ENCODE results near the gene SEPTIN3.
"Not testable (repeated sequence)": the region's sequence is repeated elsewhere in the genome, so short reads cannot be mapped to it uniquely, and the experiment has no call there.

Gene SEPTIN3

DNA sequence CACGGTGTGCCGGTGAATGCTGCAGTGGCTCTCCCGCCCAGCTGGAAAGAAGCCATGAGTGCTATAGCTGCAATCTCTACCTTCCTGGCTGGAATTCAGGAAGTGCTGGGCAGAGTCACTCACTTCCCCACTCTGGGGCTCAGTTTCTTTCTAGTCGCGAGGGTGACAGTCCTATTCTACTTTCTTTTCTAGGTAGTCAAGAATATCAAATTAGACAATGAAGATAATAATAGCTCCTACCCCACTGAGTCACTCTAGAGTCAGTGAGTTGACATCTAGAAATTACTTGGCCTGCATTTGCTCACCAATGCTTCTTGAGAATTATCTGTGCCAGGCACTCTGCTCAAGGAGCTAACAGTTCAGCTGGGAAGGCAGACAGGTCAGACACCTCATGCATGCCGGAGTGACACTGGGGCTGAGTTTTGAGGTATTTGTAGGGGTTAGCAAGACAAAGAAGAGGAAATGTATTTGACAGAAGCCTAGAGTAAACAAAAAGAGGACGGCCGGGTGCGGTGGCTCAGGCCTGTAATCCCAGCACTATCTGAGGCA, 25.5 kb upstream of the SEPTIN3 start:
- no peak for DNase-seq

DNA sequence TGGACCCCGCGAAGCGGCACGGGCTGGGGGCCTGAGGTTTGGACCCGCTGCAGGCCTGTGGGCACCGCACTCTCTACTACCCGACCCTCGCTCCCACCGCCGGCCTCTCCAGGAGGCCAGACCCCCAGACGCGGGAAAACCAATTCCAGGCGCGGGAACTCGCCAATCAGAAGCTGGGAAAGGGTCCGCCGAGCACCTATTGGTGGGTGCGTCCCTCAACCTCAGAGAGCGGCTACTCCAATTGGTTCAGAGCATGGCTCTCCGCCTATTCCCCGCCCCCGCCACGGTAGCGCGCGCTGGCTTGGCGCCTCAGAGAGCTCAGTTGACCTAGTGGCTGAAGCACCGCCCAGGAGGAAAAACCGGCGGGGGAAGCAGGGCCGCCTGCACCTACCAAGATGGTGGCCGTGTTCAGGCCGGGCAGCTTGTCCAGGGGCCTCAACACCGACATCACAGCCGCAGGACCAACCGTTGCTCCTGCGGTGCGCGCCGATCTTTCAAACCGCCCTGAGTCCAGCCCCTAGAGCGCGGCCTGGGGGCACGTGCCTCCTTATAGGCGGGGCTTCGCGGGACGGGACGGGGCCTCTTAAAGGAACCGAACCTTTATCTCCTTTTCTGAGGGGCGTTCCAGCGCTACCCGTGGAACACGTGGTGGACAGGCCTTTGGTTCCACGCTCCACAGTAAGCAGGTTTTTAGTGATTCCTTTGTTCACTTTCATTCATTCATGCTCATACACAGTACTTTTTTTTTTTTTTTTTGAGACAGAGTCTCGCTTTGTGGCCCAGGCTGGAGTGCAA, 22.4 kb upstream of the SEPTIN3 start, which contains the start of gene CENPM:
TSS of gene CENPM (minus strand) at position 524 of the 795 bp plus-strand sequence. CDS start at position 448, 76 bp downstream.
- peak; percentile 97 for DNase-seq

DNA sequence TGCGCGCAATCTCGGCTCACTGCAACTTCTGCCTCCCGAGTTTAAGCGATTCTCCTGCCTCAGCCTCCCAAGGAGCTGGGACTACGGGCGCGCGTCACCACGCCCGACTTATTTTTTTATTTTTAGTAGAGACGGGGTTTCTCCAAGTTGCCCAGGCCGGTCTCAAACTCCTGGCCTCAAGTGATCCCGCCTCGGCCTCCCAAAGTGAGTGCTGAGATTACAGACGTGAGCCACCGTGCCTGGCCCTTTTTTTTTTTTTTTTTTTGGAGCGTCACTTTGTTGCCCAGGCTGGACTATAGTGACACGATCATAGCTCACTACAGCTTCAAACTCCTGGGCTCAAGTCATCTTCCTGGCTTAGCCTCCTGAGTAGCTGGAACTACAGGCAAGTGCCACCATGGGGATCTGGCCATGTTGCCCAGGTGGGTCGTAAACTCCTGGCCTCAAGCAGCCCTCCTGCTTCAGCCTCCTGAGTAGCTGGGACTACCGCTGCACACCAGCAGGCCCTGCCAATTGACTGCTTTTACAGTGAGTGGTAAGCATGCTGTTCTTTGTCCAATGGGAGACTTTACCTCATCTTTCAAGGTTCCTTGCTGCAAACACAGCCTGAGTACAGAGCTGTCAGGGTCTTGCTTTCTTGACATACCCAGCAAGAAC, 21.7 kb upstream of the SEPTIN3 start:
- no peak for DNase-seq

DNA sequence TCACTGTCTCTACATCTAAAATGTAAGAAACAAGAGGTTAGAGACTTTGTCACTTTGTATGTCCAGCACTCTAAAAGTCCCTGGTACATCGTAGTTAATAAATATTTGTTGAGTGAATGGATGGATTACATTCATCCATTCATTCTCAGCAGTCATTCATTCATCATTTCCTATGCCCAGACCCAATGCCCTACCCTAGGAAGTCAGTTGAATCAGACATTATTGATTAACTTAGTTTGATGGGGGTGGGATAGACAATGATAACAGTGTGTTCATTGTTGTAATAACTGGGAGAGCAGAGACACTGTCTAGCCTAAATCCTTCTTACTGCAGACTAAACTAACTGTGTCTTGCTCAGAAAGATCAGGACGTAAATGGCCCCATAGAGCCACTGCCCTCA, 21.1 kb upstream of the SEPTIN3 start:
- DNase-seq = no peak

DNA sequence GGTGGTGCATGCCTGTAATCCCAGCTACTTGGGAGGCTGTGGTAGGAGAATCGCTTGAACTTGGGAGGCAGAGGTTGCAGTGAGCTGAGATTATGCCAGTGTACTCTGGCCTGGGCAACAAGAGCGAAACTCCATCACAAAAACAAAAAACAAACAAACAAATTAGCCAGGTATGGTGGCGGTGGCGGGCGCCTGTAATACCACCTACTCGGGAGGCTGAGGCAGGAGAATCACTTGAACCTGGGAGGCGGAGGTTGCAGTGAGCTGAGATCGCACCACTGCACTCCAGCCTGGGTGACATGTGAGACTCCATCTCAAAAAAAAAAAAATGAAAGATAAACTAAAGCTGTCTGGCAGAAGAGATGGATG, 20.3 kb upstream of the SEPTIN3 start:
- DNase-seq = not testable (repeated sequence)

DNA sequence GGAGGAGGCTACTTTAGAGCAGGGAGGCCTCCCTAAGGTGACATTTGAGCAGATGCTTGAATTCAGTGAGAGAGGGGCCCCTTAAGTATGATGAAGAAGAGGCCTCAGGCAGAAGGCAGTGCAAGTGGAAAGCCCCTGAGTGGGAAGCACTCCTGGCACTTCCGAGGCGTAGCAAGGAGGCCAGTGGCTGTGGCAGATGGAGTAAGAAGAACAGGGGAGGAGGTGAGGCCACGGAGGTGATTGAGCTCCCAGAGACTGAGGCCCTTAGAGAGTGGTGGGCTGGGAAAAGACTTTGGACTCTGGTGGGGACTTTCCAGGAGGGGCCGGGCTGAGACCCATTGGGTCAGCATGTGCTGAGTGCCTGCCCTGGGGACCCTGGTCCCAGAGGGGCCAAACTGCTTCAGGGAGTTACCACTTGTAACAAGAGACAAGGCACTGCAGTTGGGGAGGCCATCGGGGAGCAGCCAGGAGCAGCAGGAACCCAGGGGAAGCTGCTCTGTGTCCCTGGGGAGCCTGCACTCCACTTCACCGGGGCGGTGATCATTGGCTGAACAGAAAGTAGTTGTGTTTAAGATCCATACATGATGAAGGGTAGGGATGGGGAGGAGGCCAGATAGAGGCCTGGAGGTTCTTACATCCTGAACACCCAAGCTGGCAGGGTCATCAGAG, 19.8 kb upstream of the SEPTIN3 start:
- DNase-seq = no peak

DNA sequence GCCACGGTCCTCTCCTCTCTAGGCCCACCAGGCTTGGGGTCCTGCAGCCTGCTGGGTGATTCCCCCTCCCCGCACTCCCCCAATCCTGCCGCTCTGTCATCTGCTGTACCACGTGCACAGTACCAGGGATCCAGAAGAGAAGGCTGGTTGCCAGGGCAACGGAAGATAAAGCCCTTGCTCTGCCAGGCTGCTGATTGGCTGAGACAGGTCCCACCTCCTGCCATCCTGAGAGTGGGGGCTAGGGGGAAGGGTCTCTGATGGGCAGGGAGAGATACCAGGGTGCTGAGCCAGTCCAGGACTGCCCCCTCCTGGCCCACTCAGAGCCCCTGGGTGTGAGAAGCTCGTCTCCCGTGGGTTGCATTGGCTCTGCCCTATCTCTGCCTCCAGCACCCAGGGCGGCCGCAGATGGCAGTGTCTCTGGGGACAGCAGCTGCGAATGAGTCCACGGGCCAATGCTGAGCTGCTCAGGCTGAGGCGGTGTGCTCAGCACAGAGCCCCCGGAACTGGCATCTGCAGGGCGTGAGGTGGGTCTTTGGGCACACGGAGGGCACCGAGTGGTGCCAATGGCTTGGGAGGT, 17.3 kb upstream of the SEPTIN3 start, which contains the start of gene SMIM45:
TSS of gene SMIM45 (plus strand) at position 253 of the 577 bp plus-strand sequence.
- DNase-seq = peak; percentile 14

DNA sequence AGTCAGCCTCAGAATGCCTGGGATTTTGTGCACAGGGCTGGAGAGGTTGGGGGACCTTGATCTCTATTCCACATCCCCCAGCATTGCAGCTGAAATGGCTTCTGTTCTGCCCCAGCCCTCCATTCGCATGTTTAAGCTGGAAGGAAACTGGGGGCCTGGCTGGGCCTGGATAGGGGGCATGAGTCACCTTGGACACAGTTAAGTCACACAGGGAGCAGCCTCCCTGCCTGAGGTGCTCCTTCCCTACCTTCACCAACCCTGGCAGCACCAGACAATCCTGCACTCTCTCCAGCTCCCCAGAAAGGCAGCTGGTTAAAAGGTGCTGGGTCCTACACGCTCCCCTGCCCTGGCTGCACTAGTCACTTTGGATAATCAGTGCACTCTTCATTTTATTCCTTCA, 16.5 kb upstream of the SEPTIN3 start:
- DNase-seq = no peak

DNA sequence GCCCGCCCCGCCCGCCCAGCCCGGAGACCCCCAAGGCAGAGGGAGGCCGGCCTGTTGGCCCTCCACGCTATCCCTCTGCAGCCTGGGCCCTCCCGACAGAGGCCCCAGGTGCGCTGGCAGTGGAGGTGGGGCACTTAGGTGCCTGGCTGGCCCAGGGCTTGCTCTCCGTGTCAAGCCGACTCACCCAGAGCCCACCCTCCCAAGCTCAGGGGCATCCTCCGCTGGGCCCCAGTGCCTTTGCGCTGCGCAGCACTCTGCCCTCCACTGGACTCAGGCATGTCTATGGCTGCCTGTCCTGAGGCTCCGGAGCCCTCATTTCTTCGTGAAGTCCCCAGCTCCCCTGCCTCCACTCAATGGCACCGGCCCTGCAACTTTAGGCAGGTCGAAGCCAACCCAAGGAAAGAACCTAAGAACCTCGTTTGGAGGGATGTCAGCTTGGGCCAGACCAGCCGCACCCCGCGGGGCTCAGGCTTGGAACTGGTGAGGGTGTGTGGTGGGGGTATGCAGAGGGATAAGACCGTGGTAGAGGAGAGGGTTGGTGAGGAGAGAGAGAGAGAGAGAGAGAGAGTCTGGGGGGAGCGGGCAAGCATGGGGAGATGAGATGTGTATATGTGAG, 11.2 kb upstream of the SEPTIN3 start:
- DNase-seq = no peak

DNA sequence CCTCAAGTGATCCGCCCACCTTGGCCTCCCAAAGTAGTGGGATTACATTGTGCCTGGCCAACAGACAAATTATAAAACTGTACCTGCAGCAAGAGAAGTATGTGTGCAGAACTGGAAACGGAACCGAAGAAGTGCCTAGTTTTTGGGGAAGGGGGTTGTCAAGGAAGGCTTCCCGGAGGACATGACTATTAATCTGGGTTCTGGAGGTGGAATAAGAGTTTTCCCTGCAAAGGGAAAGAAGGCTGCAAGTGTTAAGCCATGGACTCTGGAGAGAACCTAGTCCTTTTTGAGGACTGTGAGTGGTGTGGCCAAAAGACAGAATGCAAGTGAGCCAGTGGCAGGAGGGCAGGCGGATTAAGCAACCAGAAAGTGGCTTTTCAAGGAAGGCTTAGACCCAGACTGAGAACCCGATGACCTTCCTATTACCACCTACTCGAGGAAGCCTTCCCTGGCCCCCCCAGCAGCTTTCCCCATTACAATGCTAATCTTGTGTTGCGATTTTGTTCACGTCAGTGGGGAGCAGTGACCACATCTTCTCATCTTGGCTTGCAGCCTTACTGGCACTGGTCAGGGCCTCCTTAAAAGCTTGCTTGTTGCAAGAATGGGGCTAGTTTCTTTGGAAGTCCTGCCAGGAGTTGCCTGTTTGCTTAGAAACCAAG, 5.7 kb upstream of the SEPTIN3 start:
- DNase-seq = peak; percentile 56

DNA sequence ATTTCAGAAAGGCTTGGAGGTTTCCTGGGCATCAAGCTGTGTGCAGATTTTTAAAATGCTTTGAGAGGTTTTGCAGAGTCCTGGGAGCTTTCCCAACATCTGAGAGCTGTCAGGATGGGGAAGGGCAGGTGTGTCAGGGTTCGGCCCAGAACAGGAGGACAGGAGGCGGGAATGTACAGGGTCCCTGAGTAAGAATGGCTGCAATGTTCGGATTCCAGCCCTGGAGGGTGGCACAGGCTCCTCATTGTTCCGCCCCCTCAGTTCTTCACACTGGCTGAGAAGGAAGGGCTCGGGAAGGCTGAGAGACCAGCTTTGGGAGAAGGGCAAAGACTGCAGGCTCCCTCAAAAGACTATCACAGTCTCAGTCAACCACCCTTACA, 5.1 kb upstream of the SEPTIN3 start:
- DNase-seq = no peak

DNA sequence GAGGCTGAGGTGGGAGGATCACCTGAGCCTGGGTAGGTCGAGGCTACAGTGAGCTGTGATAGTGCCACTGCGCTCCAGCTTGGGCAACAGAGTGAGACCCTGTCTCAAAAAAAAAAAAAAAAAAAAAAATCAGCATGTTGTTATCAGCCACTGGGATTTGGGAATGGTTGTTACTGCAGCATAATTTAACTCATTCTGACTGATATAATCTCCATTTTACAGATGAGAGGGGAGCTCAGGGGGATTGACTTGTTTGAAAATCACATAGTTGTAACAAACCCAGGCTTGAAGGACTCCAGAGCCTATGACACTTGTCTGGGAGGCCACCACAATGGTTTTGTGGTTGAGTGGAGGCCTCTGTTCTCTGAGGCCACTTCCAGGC, 3.0 kb upstream of the SEPTIN3 start:
- no peak for DNase-seq

DNA sequence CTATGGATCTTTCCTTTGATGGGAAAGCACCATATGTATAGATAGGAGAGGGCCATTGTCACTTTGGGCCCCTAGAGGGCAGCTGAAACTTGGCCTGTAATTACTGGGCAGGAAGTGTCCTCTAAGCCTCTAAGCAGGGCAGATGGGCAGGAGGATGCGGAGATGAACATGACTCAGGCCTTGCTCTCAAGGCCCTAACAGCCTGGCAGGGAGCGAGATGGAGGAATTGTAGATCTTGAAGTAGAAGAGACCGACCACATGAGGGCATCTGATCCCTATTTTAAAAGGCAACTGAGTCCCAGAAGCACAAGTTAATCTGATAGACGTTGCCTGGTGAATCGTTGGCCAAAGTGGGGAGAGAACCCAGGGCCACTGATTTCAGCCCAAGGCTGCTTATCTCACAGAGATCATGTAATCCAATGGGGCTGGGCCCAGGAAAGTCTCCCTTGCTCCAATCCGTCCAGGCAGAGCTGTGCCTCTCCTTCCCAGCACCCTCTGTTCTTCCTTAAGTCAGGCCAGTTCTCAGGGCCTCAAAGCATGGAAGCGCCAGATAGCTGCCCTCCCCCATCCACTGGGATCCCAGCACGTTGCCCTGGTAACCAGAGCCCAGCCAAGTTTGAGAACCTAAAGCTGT, 2.5 kb upstream of the SEPTIN3 start:
- peak; percentile 83 for DNase-seq

DNA sequence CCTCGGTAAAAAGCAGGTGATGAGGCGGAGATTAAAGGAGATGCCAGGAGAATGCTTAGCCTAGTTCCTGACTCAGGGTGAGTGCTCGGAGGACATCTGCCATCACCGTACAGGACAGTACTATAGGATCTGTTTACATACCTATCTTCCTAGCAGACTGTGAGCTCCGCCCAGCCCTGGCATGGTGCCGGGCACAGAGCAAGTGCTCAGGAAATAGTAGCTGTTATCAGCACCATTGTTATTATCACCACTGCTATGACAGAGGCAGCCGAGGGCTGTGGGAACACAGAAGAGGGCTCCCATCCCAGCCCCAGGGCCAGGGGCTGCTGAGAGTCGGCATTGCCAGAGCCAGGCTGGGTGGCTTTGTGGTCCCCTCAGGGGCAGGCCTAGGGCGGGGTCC, 642 bp upstream of the SEPTIN3 start:
- DNase-seq = peak; percentile 36

DNA sequence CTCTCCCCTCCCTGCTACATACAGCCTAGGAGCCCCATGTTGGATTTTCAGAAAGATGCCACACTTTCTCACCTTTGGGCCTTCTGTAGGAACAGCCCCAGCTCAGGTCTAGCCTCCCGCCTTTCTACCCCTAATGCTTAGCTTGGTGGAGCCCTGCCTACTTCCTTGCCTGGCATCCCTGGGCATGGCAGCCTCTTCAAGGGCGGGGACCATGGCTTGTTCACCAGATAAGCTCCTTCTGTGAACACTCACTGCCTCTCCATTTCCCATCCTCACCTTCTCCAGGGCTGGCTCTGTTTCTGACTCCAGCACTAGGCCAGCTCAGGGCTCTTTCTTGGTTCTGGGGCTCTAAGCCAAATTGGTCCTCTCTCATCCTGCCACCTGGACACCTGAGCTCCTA, 1.4 kb downstream of the SEPTIN3 start:
- no peak for DNase-seq

DNA sequence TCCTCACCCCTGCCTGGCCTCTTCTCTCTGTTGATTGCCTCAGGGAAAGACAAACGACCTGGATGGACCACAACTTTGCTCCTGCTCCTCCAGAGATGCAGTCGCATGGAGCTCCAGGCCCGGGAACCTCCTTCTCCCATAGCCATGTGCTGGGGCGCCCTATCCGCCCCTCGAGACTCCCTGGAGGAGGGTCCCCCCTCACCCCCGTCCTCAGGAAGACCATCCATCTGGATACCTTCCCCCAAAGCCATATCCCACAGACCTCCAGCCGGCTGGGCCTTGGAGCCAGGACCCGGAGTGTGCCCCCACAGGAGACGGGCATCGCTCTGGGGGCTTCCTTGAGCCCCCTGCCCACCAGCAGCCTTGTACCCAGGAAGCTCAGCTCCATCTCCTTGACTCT, 2.2 kb downstream of the SEPTIN3 start:
- no peak for DNase-seq

DNA sequence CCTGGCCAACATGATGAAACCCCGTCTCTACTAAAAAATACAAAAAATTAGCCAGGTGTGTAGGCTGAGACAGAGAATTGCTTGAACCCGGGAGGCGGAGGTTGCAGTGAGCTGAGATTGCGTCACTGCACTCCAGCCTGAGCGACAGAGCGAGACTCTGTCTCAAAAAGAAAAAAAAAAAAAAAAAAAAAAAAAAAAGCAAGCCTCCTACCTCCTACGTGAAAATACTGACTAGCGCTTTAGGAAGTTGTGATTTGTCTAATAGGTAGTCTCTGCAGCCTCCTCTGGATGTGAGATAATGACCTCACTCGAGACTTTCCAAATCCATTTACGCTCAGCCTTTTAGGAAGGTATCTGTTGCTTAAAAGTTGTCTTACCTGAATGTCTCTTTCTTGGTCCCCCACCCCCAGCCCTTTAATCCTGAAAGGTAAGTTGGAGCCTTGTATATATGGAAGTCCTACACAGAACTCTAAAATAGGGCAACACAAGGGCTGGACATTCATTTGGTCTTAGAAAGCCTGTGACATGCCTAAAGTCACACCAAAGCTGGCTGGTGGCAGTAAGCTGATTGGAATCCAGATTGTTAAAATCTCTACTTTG, 5.5 kb downstream of the SEPTIN3 start:
- no peak for DNase-seq

DNA sequence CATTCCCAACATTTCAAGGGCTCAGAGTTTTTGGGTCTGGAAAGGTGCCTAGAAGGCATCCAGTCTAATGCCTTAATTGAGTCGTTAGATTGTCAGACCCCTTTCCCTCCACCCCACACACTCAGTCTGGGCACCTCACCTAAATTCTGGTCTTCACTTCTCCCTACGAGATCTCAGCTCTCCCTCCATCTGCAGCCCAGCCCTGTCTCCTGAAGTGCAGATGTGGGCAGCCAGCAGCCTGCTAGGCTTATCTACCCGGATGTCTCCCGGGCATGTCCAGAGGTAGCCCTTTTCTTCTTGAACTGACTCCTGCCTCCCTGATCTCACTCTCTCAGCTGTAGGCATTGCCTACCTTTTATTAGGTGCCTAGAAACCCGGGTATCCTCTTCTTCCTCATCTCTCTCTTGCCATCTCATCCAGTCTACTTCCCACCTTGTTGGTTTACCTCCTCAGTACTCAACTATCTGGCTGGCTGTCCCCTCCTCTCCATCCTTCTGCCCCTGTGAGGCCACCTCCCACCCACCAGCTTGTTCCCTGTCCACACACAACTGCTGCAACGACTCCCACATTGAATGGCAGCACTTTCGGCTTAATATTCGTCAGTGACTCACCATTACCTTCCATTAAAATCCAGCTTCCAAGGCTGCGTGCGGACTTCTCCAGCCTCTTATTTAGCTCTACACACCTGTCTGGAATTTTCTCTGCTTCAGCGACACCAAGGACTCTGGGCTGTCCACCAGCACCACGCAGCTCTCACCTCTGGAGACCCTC, 6.2 kb downstream of the SEPTIN3 start:
- no peak for DNase-seq

DNA sequence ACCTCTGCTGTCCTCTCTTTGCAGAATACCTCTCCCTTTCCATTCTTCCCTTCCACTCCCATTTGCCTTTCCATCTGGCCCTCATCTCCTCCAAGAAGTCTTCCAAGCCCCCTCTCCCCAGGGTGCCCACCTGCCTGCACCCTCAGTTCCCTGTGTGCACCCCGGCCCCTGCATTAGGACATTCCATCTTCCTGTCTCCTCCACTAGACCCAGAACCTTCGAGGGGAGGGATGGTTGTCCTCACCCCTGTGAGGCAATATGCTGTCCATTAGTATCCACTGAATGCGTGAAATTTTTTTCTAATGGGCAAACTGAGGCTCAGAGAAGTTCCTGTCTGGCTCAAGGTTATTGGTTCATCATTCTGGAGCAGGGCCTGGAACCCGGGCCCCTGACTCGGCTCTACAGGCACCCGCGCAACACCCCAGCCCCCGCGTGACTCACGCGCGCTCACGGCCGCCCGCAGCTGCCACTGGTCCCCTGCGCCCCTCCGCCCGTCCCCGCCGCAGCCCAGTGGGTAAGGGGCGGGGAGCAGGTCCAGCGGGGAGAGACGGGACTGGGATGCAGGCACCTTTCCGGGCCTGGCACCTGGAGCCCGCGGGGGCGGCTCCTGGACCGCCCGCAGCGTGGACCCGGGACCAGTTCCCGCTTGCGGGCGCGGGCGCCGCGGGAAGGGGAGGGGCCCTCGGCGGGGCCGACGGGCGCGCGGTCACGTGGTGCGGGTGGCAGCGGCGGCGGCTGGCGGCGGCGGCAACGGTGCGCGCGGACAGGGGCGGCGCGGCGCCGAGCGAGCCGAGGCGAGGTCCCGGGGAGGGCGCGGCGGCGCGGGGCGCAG, 7.0 kb downstream of the SEPTIN3 start:
- no peak for DNase-seq
